NCI-H748 treated with DMSO at 0.1 percent for 48 hours (cell line): Measurements from ENCODE around the gene RAP1GAP2.
"Not testable (repeated sequence)": the region's sequence is repeated elsewhere in the genome, so short reads cannot be mapped to it uniquely, and the experiment has no call there.

ENCODE experiments used
- DNase-seq: peaks from one replicate; lab custom pipeline; 2025; lab: John Stamatoyannopoulos, UW

RAP1GAP2 gene

DNA sequence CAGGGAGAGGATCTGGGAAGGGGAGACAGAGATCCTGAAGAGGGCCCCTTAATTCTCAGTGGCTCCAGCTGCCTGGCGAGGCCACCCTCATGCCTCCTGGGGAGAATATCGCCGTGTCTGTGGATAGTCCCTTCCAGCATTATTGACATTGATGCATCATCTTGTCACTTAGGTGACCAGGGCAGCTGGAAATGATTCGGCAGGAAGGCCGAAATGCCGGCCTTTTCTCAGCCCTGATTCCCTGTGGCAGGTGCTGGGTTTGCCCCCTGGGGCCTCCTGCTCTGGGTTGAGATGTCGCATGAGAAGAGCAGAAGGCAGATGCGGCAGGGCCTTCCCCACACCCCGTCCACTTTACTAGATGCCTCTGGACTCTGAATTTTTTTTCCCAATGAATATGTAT lies 89.5 kb downstream of the RAP1GAP2 start:
- DNase-seq, result no peak

DNA sequence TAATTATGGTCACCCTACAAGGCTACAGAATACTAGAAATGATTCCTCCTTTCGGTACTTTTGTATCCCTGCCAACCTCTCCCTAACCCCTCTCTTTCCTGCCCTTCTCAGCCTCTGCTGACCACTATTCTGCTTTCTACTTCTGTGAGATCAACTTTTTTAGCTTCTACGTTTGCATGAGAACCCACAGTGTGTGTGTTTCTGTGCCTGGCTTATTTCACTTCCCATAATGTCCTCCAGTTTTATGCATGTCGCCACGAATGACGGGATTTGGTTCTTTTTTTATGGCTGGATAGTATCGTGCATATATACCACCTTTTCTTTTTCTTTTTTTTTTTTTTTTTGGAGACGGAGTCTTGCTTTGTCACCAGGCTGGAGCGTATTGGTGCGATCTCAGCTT lies 92.1 kb downstream of the RAP1GAP2 start:
- no peak for DNase-seq

DNA sequence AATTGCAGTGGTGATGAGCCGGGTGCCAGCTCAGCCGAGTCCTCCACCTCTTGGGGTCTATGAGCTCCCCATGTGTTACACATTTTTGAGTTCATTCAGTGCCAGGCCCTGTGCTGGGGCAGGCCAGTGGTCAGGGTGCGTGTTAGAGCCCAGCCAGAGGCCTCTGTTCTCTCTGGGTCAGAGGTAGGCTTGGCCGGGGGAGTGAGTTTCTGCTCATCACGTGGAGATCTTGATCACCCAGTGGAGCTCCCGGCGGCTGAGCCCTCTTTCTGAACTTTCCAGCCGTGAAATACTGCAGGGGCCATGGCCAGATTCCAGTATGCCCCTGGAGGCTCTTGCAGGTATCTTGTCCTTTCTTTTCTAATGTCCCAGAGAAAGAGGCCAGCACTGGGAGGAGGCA lies 93.0 kb downstream of the RAP1GAP2 start:
- no peak for DNase-seq

DNA sequence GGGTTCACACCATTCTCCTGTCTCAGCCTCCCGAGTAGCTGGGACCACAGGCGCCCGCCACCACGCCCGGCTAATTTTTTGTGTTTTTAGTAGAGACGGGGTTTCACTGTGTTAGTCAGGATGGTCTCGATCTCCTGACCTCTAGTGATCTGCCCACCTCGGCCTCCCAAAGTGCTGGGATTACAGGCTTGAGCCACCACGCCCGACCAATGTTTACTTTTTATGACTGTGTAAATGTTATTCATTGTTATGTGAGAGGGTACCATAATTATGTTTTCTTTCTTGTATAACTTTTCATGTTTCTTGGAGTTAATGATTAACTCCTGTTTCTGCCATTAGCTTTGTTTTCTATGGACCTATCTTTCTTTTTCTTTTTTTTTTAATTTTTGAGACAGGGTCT lies 94.5 kb downstream of the RAP1GAP2 start:
- DNase-seq, result not testable (repeated sequence)

DNA sequence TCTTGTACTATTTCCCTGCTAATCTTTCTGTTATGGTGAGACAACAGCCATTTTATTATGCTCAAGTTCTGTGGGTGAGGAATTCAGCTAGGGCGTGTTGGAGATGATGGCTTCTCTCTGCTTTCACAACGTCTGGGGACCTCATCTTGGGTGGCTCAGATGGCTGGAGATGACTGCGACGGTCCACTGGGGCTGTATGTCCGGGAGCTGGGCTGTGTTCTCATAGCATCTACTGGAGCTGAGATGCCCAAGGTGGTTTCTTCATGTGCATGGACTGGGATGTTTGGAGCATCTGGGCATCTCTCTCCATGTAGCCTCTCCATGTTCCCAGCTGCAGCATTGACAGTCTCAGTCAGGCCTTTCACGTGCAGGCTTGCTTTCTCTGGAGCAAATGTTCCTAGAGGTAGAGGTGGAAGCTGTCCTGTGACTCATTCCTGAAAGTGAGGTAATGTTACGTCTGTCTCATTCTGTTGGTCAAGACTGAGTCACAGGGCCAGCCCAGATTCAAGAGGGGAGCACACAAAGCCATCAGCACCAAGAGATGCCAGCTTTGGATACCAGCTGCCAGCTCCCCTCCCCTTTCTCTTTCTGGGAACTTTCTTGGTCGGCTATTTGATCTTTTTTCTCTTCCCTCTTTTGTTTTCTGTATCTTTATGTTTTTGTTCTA lies 96.2 kb downstream of the RAP1GAP2 start:
- DNase-seq, result no peak

DNA sequence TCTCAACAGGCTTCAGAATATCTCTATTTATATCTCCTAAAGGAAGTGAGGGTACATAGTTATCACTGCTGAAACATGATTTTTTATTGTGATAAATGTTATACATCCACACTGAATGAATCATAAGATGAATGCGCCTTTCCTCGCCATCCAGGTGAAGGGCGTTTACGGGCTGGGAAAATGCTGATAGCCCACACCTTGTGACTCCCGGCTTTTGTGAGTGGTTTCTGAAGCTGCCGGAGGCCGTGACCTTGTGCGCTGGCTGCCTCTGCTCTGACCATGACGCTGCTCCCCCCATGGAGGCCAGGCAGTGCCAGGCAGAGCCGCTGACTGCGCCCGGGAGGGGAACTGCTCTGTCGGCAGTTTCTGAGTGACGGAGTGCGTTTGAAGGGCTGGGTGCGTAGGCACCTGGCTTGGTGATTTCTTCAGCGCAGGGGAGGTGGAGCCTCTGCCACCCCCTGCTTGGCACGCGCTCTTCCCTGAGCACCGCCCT lies 97.2 kb downstream of the RAP1GAP2 start:
- no peak for DNase-seq

DNA sequence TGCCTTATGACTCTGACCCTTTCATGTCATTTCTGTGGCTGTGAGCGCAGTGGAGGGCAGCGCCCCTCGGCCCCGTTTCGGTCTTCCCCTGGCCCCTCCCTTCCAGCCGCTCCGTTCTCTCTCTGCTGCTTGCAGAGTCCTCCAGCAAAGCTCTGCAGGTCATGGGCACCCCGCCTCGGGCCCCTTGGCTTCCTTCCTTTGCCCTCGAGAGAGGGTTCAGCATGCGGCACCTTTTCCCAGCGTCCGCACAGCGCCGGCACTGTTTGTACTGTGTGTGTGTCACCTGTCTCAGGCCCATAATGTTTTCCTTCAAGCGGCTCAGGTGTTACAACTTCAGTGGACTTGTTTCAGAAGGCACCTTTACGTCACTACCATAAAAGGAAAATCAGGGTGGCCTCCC lies 98.5 kb downstream of the RAP1GAP2 start:
- no peak for DNase-seq

DNA sequence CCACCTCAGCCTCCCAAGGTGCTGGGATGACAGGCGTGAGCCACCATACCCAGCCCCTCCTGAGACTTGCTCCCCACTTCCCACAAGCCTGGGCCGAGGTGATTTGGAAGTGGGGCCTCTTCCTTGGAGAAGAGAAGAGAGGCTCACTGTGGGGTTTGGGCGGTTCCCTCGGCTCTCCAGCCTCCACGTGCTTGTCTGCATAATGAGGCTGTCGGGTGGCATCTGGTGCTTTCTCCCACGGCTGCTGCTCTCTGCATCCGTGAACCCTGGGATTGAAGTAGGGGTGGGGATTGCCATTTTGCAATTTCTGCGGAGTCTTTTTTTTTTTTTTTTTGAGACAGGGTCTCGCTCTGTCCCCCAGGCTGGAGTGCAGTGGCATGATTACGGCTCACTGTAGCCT lies 101.4 kb downstream of the RAP1GAP2 start:
- no peak for DNase-seq

DNA sequence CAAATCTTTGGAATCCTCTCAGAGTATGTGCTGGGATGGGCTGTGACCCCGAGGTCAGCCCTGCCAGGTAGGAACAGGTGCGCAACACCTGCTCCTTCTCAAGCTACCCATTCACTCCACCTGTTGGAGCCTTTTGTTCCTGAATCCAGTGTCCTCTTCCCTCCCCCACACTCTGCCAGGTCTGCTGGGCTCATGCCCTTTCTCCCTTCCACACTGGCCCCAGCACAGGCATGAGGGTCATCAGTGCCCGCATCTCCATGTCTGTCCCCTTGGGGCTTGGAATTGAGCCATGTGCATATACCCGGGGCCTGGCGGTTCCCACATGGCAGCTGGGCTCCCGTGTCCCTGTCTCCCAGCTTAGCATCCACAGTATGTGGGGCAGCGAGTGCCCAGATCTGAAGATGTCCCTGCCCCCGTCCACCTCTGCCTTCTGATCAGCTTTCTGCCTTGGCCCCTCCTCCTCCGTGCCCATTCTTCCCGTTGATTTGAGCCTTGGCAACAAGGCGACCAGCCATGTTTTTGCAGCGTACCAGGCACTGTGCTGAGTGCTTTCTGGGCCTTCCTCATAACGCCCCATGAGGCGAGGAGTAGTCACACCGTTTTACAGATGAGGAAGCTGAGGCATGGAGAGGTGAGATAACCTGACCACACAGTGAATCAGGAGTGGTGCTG lies 102.2 kb downstream of the RAP1GAP2 start:
- peak; percentile 68 for DNase-seq

DNA sequence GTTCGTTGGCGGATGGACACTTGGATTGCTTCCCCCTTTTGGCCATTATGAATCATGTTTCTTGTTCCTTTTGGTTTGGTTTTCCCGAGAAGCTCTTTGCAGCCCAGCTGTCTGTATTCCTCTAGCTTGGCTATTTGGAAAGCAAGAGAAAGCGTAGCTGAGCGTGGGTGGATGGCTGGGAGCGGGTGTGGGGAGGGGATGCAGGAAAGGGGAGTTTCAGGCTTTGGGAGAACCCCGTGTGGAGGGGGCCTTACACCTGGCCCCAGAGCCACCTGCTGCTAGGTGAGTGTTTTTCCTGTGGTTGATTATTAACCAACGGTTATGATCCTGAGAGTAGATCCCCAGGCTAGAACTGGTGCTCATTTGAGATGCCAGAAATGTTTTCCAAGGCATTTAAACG lies 103.7 kb downstream of the RAP1GAP2 start:
- no peak for DNase-seq

DNA sequence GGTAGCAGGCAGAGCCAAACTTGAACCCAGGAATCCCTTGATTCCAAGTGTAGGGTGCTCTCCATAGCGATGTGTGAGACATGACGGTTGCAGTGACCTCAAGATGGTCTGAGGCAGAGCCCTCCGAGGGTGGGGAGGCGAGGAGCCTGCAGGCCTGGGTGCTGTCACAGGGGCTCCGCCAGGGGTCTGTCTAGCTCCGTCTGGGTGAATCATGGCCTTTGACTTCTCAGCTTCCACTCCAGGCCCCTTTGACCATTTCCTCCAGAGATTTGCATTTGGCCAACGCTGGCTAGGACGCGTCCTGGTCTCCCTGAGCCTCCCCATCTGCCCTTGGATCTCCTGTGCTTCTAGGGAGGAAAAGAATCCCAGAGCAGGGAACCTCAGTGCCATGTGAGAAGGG lies 104.6 kb downstream of the RAP1GAP2 start:
- DNase-seq, result no peak

DNA sequence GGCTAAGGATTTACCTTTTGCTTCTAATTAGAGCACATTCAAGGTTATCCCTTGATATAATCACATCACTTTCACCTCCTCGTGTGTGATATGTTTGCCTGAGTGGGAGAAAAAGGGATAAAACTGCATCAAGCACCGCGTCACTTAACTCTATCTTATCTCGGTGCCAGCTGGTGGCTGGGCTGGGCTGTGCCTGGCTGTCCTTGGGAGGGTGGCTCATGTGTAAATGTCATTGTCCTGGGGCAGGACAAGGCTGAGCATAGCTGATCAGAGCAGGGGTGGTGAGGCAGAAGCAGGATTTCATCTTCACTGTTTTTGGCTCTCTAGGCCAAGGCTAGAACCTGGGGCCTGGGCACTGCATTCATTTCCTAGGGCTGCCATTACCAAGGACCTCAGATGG lies 105.3 kb downstream of the RAP1GAP2 start:
- no peak for DNase-seq

DNA sequence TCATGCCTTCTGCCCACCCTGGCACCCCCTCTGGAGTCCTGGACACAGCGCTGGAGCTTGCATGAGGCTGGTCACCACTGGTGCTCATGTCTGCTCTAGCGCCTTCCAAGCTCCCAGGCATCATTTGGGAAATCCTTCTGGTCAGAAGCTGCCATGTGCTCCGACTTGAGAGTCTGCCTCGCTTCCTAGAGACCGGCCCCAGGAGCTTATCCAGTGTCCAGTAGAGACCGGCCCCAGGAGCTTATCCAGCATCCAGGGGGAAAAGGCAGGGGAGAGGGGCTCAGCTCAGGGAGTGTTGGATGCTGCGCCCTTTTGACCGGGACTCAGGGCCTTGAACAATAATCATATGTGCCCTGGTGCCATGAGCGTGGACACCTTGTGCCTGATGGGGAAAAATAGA lies 106.3 kb downstream of the RAP1GAP2 start:
- DNase-seq, result no peak

DNA sequence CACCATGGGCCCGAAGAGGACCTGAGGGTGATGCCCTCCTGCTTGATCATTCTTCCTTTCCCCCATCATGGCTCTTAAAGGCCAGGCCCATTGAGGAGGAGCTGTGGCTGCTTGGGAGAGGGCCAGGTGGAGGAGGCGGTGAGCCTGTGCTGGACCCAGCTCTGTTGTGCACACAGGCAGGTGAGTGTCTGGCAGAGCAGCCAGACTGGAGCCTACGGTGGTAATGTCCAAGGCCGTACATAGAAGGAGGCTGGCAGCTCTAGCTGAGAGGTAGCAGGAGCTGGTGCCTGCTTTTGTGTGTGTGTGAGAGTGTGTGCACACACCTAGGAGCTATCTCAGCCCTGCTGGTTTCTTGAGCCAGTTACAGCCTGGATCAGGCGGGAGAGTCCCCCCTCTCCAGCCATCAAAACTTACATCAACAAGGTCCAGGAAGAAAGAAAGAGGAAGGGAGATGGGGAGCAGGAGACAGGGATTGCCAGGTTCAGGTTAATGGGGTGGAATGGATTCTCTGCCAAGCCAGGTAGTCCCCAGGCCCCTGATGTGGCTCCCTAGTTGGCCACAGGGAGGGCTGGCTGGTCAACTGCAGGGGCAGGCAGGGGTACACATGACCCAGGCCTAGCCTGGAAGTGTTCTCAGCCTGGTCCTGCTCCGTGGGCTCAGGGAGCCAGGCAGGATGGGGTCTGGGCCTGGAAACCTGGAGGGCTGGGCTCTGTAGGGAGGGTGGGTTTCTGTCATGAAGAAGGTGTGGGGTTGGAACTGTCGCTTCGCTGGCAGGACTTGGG lies 107.1 kb downstream of the RAP1GAP2 start:
- DNase-seq, result no peak

DNA sequence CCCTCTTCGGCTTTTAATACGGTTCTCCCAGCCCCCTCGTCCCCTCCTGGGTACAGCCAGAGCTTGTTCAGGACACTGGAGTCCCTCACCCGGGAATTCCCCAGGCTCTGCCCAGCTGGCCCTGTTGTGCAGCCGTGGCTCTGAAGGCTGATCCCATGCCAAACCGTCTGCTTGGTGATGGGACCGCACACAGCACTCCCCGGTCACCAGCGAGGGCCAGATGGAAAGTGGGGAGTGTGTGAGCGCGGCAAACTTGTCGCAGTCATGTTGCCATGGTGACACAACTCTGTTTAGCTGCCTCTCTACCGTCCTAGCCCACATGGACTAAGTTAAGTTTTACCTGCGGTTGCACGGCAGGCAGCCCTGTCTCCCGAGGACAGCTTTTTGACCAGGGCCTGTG lies 107.9 kb downstream of the RAP1GAP2 start:
- DNase-seq, result no peak

DNA sequence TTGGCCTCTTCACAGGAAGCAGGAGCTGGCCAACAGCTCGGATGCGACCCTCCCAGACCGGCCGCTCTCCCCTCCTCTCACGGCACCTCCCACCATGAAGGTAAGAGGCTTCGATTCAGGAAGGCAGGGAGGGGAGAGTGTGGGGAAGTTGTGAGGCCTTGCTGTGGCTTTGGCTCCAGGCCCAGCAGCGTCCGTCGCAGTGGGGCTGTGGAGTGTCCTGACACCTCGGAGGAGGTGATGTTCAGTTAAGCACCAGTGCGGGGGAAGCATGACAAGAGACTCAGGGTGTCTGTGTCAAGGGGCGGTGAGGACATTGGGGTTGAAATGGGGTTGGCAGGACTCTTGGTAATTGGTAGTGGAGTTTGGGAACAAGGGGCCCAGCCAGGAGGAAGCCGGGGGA lies 109.0 kb downstream of the RAP1GAP2 start:
- DNase-seq, result no peak

DNA sequence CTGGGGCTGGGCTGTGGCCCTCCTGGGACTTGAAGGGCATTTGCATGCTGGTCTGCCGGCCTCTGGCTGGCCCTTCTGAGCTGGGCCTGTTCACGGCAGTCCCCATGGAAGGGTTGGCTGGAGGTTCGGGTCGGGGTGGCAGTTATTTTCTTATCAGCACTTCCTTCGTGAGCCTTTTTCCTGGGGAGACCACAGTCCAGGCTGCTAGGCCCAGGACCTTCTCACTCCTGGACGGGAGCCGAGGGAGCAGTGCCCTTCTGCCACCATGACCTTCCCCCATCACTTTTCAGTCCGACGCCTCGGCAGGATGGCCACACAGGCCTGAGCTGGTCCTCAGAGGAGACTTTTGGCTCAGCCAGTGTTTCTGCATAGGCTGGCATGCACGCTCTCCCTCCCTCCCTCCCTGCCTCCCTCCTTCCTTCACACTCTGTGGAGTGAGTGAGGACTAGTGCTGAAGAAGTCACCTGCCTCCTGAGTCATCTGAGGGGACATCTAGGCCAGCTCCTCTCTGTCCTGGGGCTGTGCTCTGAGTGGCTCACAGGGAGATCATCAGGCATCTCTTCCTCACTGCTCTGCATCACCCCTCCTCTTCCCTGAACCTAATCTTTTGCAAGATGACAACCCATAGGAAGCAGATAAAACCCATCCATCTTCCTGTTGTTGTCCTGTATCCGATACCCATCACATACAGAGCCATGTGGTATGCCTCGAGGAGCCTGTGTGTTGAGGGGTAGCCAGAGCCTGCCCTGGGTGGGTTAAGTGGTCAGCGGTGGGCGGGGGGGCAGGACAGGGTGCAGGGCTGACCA lies 109.7 kb downstream of the RAP1GAP2 start:
- DNase-seq, result no peak

DNA sequence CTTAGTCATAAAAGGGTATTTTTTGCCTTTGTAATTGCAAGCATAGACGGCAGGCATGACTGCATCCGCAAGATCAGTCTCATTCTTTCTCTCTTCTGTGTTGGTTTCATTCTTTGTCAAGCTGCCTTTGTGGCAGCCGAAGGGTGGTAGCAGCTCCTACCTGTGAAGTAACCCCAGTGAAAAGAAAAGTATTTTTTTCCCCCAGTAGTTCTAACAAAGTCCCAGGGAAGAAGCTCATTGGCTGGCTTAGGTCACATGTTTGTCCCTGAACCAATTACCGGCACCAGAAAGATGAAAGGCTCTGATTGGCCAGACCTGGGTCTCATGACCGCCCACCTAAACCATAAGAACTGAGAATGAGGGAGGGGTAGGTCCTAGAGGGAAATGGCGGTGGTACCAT lies 110.7 kb downstream of the RAP1GAP2 start:
- no peak for DNase-seq

DNA sequence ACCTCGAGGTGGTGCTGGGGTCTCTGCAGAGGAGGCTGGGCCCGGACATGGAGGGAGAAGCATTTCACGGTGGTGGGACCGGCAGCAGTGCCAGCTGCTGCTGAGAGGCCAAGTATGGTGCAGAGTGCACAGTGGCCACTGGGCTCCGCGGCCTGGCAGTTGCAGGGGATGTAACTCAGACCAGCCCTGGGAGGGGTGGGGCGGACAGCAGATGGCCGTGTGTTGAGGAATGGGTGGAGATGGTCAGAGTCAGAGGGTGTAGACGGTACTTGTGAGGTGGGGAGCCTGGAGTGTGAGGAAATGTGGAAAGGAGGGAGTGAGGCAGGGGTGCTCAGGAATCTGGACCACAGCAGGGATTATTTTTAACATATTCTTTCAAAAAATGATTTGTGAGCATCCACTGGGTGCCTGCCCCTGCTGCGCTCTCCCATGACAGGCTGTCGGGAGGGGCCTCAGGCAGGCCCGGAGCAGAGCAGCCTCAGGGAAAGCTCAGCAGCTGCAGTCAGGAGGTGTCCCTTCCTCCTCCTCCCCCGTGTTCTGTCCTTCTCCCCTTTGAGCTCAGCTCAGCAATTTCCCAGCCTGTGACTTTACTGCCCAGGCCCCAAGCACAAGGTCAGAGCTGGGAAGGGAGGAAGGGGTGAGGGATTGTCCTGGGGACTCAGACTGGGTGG lies 113.1 kb downstream of the RAP1GAP2 start:
- no peak for DNase-seq

DNA sequence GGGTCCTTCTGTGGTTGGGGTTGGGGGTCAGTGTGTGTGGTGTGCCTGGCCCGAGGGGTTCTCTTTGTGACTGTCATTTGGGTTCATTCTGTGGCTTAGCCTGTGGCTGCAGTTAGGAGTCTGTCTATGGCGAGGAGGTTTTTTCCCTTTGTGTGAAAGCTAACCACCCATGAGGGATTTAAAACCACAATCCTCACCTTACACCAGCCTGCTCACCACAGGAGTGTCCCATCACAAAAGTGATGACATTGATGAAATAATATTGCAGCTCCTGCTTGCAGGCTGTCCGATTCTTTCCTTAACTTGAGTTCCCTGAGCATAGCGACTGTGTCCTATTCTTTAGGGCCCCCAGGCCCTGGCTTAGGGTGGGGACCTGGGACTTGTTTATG lies 113.6 kb downstream of the RAP1GAP2 start:
- DNase-seq, result no peak

DNA sequence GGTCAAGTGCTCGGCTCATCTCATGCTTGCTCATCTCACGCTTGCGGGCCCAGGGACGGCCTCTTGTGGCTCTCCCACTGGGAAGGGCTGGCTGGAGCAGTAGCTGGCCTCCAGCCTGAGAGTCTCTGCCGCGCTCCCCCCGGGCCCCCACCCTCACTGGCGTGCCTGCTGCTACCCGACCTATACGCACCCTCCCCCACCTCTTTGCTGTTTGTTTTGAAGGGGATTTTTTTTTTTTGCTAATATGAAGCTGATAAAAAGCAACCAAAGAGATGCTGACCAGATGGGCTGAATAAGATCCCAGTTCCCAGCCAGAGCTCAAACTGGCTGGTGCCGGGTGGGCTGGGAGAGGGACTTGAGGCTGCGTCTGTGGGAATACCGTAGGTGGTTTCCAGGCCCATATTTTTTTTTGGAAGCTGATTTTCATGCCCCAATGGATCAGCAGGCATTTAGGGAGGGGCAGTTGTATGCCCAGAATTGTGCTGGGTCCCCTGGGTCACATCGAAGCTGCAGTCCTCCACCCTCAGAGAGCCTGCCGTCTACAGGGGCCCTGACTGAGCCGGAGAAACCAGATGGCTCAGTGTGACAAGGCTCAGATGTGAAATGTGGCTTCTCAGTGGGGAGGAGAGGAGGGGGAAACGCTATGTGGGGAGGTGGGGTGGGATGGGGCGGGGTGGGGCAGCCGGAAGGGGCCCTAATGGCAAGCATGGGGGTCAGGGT lies 115.0 kb downstream of the RAP1GAP2 start:
- DNase-seq, result no peak
